Activated CD4-positive, alpha-beta T cell treated with anti-CD3 and anti-CD28 coated beads, Interleukin-2, amount 50 U/mL, for 48 hours (primary cell): Measurements from ENCODE around the gene CNNM2.
"Not testable (repeated sequence)": the region's sequence is repeated elsewhere in the genome, so short reads cannot be mapped to it uniquely, and the experiment has no call there.

ENCODE experiments used
- DNase-seq, 2 experiments: peaks; one replicate each; pipeline ENCODE4 v3.0.0-alpha.2; 2020

CNNM2 gene

DNA sequence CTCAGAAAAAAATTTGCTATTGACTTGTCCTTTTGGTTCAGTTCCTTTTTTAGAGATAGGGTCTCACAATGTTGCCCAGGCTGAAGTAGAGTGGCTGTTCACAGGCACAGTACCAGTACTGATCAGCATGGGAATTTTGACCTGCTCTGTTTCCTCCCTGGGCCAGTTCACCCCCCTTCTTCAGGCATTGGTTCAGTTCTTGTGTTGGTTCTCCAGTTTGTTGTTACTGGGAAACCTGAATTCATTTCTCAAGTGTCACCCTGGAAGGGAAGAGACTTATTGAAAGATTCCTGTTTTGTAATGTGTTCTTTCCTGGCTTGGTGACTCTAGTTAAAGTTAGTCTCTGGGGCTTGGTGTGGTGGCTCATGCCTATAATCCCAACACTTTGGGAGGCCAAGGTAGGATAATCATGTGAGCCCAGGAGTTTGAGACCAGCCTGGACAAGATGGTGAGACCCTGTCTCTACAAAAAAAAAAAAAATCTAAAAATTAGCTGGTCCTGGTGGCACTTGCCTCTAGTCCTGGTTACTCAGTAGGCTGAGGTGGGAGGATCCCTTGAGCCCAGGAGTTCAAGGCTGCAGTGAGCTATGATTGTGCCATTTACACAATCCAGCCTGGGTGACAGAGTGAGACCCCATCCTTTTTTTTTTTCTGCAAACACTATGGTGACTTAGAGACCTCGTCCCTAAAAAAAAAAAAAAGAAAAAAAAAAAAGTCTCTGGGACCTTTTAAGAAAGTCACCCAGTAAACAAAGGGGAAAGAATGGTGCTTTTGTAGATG, 52.7 kb downstream of the CNNM2 start:
- no peak for DNase-seq

GRCh38 chr10:102975483-102976379, 57.6 kb downstream of the CNNM2 start:
- no peak for DNase-seq

DNA sequence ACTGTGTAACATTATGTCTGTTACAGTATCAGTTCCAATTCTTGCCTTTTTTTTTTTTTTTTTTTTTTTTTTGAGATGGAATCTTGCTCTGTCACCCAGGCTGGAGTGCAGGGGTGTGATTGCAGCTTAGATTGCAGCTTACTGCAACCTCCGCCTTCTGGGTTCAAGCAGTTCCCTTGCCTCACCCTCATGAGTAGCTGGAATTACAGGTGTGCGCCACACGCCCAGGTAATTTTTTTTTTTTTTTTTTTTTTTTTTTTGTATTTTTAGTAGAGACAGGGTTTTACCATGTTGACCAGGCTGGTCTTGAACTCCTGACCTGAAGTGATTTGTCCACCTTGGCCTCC, 58.3 kb downstream of the CNNM2 start:
- not testable (repeated sequence) for DNase-seq

GRCh38 chr10:102982296-102982695, 64.2 kb downstream of the CNNM2 start:
- DNase-seq: no peak

DNA sequence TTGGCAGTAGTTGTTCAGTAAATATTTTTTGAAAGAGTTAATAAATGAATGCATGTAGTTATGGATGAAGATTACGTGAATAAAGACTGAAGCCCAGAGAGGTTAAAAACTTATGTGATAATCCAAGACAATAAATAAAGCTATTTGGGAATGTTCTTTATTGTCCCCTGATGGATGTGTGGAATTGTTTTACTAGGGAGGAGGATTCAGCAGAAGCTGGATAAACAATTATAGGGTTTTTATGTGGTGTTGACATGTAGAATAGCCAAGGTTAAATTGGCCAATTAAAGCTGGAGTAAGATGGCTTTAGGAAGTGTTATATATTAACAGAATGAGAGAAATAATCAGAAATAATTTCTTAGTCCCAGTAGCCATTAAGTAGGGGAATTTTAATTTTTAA, 66.0 kb downstream of the CNNM2 start:
- no peak for DNase-seq

- DNase-seq: no peak
Measured at GRCh38 chr10:102985811-102986210, 67.7 kb downstream of the CNNM2 start.

DNA sequence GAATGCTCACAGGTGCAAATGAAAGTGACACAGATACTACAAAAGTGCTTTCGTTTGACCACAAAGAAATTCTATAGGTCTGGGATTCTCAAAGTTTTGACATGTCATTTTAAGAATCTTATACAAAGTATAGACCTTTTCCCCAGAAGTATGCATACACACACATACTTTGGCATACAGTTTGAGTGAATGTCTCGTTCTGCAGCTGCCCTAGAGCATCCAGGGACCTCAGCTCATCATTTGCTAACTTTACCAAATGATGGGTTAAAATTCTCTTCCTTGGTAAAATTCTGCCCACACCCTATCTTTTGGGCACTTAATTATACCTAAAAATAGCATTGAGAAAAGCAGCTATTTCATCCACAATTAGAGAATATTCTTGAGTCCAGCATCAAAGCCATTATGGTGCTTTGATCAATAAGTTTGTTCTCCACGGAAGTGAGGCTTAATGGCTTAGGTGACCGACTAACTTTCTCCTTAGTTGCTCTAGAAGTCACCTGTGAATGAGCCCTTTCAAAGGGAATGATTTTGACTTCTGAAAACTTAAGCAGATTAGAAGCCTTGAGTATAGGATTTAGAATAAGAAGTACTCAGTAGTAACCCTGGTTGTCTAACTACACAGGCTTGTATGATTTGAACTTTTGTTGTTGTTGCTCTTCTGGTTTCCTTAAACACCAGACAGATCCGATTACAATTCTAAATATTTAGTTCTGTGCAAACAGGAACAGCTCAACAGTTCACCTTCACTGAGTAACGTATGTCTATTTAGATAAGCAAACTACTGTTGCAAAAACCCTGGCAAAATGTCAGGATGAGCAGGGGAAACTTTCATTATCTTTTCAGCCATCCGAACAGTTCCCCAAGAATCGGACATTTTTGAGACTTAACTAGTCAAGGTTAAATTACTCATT, 70.6 kb downstream of the CNNM2 start:
- DNase-seq: no peak

DNA sequence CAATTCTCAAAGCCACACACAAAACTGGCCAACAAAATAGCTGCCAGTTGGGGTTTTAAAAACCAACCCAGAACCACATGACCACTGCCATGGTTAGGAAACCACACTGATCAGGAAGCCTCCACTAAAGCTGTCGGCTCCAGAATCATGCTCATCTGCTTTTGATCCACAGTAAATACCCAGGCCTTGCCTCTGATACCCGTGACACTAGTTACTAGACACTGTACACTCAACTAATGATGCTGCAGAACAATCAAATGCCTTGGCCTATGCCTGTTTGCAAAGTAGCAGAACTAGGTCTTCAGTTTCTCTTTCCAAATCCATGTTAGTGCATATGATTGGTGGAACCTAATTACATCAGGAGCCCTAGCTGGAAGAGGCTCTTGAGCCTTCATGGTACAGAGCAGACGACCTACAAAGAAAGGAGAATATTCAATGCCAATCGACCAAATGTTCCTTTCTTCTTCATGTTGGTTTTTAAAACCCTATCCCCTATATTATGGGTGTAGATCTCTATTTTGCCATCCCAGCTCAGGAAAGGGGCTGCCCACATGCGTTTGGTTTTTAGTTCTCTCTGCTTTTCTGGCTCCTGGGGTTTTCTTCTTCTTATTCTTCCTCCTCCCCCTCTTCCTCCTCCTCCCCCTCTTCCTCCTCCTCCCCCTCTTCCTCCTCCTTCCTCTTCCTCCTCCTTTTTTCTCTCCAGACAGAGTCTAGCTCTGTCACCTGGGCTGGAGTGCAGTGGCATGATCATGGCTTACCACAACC, 76.6 kb downstream of the CNNM2 start:
- no peak for DNase-seq

DNA sequence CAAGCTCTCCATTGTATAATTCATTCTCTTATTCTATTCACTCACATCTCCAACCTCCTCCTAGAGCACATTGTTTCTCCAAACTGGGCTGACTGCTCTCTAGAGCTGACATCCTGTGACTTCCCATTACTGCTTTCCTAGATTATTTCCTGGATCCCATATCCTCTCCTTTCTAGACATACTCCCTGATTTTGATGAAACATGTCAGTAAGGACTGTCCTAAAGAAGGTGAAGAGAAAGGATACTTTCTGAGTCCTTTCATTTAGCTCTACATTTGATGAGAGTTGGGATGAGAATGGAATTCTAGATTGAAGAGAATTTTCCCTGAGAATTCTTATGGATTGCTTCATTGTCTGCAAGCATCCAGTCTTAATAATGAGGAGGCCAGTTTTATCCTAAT, 78.8 kb downstream of the CNNM2 start:
- DNase-seq: no peak

GRCh38 chr10:102997998-102998397, 79.9 kb downstream of the CNNM2 start:
- no peak for DNase-seq

- no peak for DNase-seq
Measured at GRCh38 chr10:102998399-102998907, 80.4 kb downstream of the CNNM2 start.

DNA sequence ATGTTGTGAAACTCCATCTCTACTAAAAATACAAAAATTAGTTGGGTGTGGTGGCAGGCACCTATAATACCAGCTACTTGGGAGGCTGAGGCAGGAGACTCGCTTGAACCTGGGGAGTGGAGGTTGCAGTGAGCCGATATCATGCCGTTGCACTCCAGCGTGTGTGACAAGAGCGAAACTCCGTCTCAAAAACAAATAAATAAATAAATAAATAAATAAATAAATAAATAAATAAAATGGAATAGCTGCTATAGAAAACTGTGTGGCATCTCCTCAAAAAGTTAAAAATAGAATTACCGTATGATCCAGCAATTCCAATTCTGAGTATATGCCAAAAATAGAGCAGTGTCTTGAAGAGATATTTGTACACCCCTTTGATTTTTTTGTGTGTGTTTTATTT, 82.0 kb downstream of the CNNM2 start:
- DNase-seq: not testable (repeated sequence)

DNA sequence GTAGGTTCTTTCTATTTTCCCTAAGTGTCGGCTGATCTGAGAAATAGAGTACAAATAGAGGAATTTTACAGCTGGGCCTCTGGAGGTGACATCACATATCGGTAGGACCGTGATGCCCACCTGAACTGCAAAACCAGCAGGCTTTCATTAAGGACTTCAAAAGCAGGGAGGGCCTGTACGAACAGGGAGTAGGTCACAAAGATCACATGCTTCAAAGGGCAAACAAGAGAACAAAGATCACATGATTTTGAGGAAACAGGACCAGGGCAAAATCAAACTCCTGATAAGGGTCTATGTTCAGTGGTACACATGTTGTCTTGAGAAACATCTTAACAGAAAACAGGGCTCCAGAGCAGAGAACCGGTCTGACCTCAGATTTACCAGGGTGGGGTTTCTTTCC, 88.9 kb downstream of the CNNM2 start:
- no peak for DNase-seq

- DNase-seq: no peak
Measured at GRCh38 chr10:103013416-103013815, 95.3 kb downstream of the CNNM2 start.

GRCh38 chr10:103019425-103019824, 101.3 kb downstream of the CNNM2 start:
- DNase-seq: no peak

GRCh38 chr10:103021150-103021899, 103.2 kb downstream of the CNNM2 start:
- DNase-seq: no peak

DNA sequence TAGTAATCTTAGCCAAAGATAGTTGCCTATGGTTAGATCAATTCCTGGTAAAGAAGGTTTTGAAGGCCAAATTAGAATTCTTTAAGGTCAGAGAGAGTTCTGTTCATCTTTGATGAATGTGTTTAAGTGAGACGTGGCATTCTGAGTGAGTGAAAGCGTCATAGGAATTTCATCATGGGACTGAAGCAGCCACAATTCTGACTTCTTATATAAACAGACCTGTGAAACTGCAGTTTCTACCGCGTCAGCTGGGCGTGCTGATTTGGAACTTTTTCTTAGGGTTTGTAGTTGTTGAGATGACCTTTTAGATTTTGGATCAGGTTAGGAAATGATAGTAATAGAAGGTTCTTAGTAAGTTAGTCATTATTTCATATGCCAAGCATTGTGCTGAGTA, 103.8 kb downstream of the CNNM2 start:
- DNase-seq: no peak

- DNase-seq: no peak
Measured at GRCh38 chr10:103025696-103026095, 107.6 kb downstream of the CNNM2 start.

GRCh38 chr10:103038570-103038969, 120.5 kb downstream of the CNNM2 start:
- DNase-seq: no peak

DNA sequence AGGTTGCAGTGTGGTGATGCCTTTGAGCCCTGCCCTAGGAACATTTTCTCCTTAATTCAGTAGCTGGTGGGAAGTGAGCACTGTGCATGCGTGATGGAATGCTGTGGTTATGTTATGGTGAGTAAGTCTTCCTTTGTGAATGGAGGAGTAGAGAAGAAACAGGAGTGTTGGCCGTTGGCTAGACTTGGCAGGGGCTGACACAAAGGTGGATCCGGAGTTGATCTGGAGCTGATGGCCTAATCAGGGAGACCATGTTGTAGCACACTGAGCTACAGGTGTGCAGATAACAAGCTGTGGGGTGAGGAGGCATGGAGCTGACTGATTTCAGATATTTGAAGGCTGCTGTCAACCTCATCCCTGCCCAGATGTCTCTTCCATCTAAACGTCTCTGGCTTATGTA, 122.3 kb downstream of the CNNM2 start:
- DNase-seq: no peak

GRCh38 chr10:103041391-103041790, 123.3 kb downstream of the CNNM2 start:
- DNase-seq: no peak
